Activated T-helper 1 cell treated with anti-CD3 and anti-CD28 coated beads, Interleukin-12 subunit alpha, Interleukin-12 subunit beta, Interleukin-2, Interleukin-4 antibody, amounts not matched to agents 30 ng/mL and 10 ng/mL and 1 ng/mL, durations not matched to agents 14 hours and 24 hours and 36 hours (primary cell): ENCODE measurements around the gene FAM13A. TPM values are rescaled to one million over a fixed set of nuclear protein-coding genes. Genes with fewer than 3 reads are reported as not detected.

Experiments used
- DNase-seq: peaks from one replicate; pipeline ENCODE4 v3.0.0; 2021; ENCODE audit warnings: low spot score
- H3K27ac Mint-ChIP-seq: one replicate; pipeline ENCODE4 v1.8.0; 2021; ENCODE audit warnings: mild to moderate bottlenecking, mixed read lengths
- H3K27me3 Mint-ChIP-seq: one replicate; pipeline ENCODE4 v1.8.0; 2022; ENCODE audit warnings: mild to moderate bottlenecking, moderate library complexity, mixed read lengths; ENCODE audit not compliant: insufficient read depth
- H3K36me3 Mint-ChIP-seq: one replicate; pipeline ENCODE4 v1.8.0; 2021; ENCODE audit warnings: low read depth, mixed read lengths
- H3K4me1 Mint-ChIP-seq: one replicate; pipeline ENCODE4 v1.8.0; 2021; ENCODE audit warnings: low read depth, mixed read lengths
- H3K4me3 Mint-ChIP-seq: one replicate; pipeline ENCODE4 v1.8.0; 2021; ENCODE audit warnings: mild to moderate bottlenecking, moderate library complexity, mixed read lengths
- H3K9me3 Mint-ChIP-seq: one replicate; pipeline ENCODE4 v1.8.0; 2021; ENCODE audit warnings: mixed read lengths
- intact Hi-C: fragments of 100-400 bp; cut with micrococcal nuclease; formaldehyde crosslinking; loops from one replicate; pipeline ENCODE4 v1.15.1; 2024
- total RNA-seq: library from RNA; stranded (reverse); gene quantifications from 2 replicates; pipeline ENCODE4 v1.2.3, GENCODE V29; 2022

The FAM13A gene
- total RNA-seq, 1 donor from 2014 or later = 3.0 TPM

GRCh38 chr4:88742561-88742960 lies 314.4 kb downstream of the FAM13A start:
- H3K4me3 Mint-ChIP-seq = no peak overlapping the region
- no peaks in the 10 kb centered on the region for H3K27me3 Mint-ChIP-seq
- intact Hi-C loops = no loop called here
- H3K4me1 Mint-ChIP-seq = peaks cover 4% of the 10 kb centered on the region
- no peaks in the 10 kb centered on the region for H3K9me3 Mint-ChIP-seq
- no peak for DNase-seq
- no peak overlapping the region for H3K27ac Mint-ChIP-seq
- H3K36me3 Mint-ChIP-seq = peaks cover 22% of the 10 kb centered on the region

GRCh38 chr4:88738180-88738579 lies 318.8 kb downstream of the FAM13A start:
- H3K4me3 Mint-ChIP-seq = no peak overlapping the region
- H3K27ac Mint-ChIP-seq = no peak overlapping the region
- no peaks in the 10 kb centered on the region for H3K9me3 Mint-ChIP-seq
- no peaks in the 10 kb centered on the region for H3K27me3 Mint-ChIP-seq
- H3K4me1 Mint-ChIP-seq = peaks cover 7% of the 10 kb centered on the region
- intact Hi-C loops = no loop called here
- H3K36me3 Mint-ChIP-seq = peaks cover 6% of the 10 kb centered on the region
- DNase-seq = no peak

GRCh38 chr4:88737307-88737941 lies 319.6 kb downstream of the FAM13A start:
- intact Hi-C loops = no loop called here
- no peak for DNase-seq
- Mint-ChIP-seq H3K36me3 (peaks cover 6% of the 10 kb centered on the region), H3K4me1 (peaks cover 7% of the 10 kb centered on the region), H3K27ac (no peak overlapping the region), H3K9me3 (no peaks in the 10 kb centered on the region), H3K4me3 (no peak overlapping the region), H3K27me3 (no peaks in the 10 kb centered on the region)

- H3K27ac Mint-ChIP-seq = no peak overlapping the region
- intact Hi-C loops = no loop called here
- no peak for DNase-seq
- no peaks in the 10 kb centered on the region for H3K9me3 Mint-ChIP-seq
- peaks cover 7% of the 10 kb centered on the region for H3K4me1 Mint-ChIP-seq
- H3K36me3 Mint-ChIP-seq = peaks cover 10% of the 10 kb centered on the region
- H3K4me3 Mint-ChIP-seq = no peak overlapping the region
- no peaks in the 10 kb centered on the region for H3K27me3 Mint-ChIP-seq
Measured at GRCh38 chr4:88736264-88736663, 320.7 kb downstream of the FAM13A start.

- Mint-ChIP-seq H3K4me3 (no peak overlapping the region), H3K36me3 (peaks cover 13% of the 10 kb centered on the region), H3K27ac (no peak overlapping the region), H3K4me1 (peaks cover 7% of the 10 kb centered on the region), H3K27me3 (no peaks in the 10 kb centered on the region), H3K9me3 (no peaks in the 10 kb centered on the region)
- DNase-seq = no peak
- intact Hi-C loops = no loop called here
Measured at GRCh38 chr4:88735564-88735963, 321.4 kb downstream of the FAM13A start.

GRCh38 chr4:88734403-88734949 lies 322.5 kb downstream of the FAM13A start:
- Mint-ChIP-seq H3K4me3 (no peak overlapping the region), H3K27me3 (no peaks in the 10 kb centered on the region), H3K9me3 (no peaks in the 10 kb centered on the region), H3K36me3 (peaks cover 13% of the 10 kb centered on the region), H3K27ac (no peak overlapping the region), H3K4me1 (peaks cover 7% of the 10 kb centered on the region)
- no peak for DNase-seq
- intact Hi-C loops = no loop called here

- intact Hi-C loops = no loop called here
- H3K36me3 Mint-ChIP-seq = peaks cover 15% of the 10 kb centered on the region
- no peak overlapping the region for H3K27ac Mint-ChIP-seq
- H3K4me3 Mint-ChIP-seq = no peak overlapping the region
- H3K27me3 Mint-ChIP-seq = no peaks in the 10 kb centered on the region
- DNase-seq = no peak
- peaks cover 6% of the 10 kb centered on the region for H3K4me1 Mint-ChIP-seq
- H3K9me3 Mint-ChIP-seq = no peaks in the 10 kb centered on the region
Measured at GRCh38 chr4:88732714-88733368, 324.1 kb downstream of the FAM13A start.

- DNase-seq = no peak
- H3K36me3 Mint-ChIP-seq = peaks cover 20% of the 10 kb centered on the region
- H3K9me3 Mint-ChIP-seq = no peaks in the 10 kb centered on the region
- H3K27ac Mint-ChIP-seq = no peak overlapping the region
- no peaks in the 10 kb centered on the region for H3K27me3 Mint-ChIP-seq
- no peaks in the 10 kb centered on the region for H3K4me1 Mint-ChIP-seq
- H3K4me3 Mint-ChIP-seq = no peak overlapping the region
- intact Hi-C loops = no loop called here
Measured at GRCh38 chr4:88731381-88731780, 325.6 kb downstream of the FAM13A start.

GRCh38 chr4:88730811-88731210 lies 326.2 kb downstream of the FAM13A start:
- Mint-ChIP-seq H3K9me3 (no peaks in the 10 kb centered on the region), H3K4me1 (no peaks in the 10 kb centered on the region), H3K36me3 (peaks cover 20% of the 10 kb centered on the region), H3K27me3 (no peaks in the 10 kb centered on the region), H3K4me3 (no peak overlapping the region), H3K27ac (no peak overlapping the region)
- intact Hi-C loops = no loop called here
- DNase-seq = no peak

- Mint-ChIP-seq H3K4me3 (no peak overlapping the region), H3K4me1 (no peaks in the 10 kb centered on the region), H3K27ac (no peak overlapping the region), H3K27me3 (no peaks in the 10 kb centered on the region), H3K9me3 (no peaks in the 10 kb centered on the region), H3K36me3 (peaks cover 20% of the 10 kb centered on the region)
- DNase-seq = no peak
- intact Hi-C loops = no loop called here
Measured at GRCh38 chr4:88729146-88729760, 327.7 kb downstream of the FAM13A start.

- Mint-ChIP-seq H3K27me3 (no peaks in the 10 kb centered on the region), H3K27ac (no peak overlapping the region), H3K9me3 (no peaks in the 10 kb centered on the region), H3K36me3 (peaks cover 20% of the 10 kb centered on the region), H3K4me3 (no peak overlapping the region), H3K4me1 (no peaks in the 10 kb centered on the region)
- no peak for DNase-seq
- intact Hi-C loops = no loop called here
Measured at GRCh38 chr4:88728146-88728545, 328.8 kb downstream of the FAM13A start.

- H3K36me3 Mint-ChIP-seq = peaks cover 16% of the 10 kb centered on the region
- intact Hi-C loops = no loop called here
- no peaks in the 10 kb centered on the region for H3K9me3 Mint-ChIP-seq
- H3K4me1 Mint-ChIP-seq = no peaks in the 10 kb centered on the region
- DNase-seq = no peak
- no peaks in the 10 kb centered on the region for H3K27me3 Mint-ChIP-seq
- no peak overlapping the region for H3K4me3 Mint-ChIP-seq
- no peak overlapping the region for H3K27ac Mint-ChIP-seq
Measured at GRCh38 chr4:88725986-88726385, 331.0 kb downstream of the FAM13A start.

- H3K36me3 Mint-ChIP-seq = peaks cover 13% of the 10 kb centered on the region
- intact Hi-C loops = no loop called here
- H3K27ac Mint-ChIP-seq = no peak overlapping the region
- DNase-seq = no peak
- no peak overlapping the region for H3K4me3 Mint-ChIP-seq
- H3K9me3 Mint-ChIP-seq = no peaks in the 10 kb centered on the region
- no peaks in the 10 kb centered on the region for H3K4me1 Mint-ChIP-seq
- no peaks in the 10 kb centered on the region for H3K27me3 Mint-ChIP-seq
Measured at GRCh38 chr4:88725143-88725542, 331.8 kb downstream of the FAM13A start.
